MM.1S (cell line): Measurements from ENCODE around the gene SHC2.

Source experiments
- EZH2 ChIP-seq: fragments of 300-600 bp; sonication (generic); optimal IDR thresholded peaks from 2 replicates; pipeline ENCODE3; 2017; ENCODE audit warnings: low read depth, mild to moderate bottlenecking, antibody characterized with exemption, low read length, mixed read lengths
- EZH2phosphoT487 ChIP-seq: fragments of 300-600 bp; sonication (generic); IDR thresholded peaks from 2 replicates; pipeline ENCODE4 v1.6.1; 2018; ENCODE audit warnings: antibody characterized with exemption, low read length
- TF ChIP-seq, protein P1 (sequence below): fragments of 300-600 bp; sonication (generic); IDR thresholded peaks from 2 replicates; pipeline ENCODE4 v1.5.1; 2016; ENCODE audit warnings: antibody characterized with exemption, low read length, mixed read lengths

DNA sequence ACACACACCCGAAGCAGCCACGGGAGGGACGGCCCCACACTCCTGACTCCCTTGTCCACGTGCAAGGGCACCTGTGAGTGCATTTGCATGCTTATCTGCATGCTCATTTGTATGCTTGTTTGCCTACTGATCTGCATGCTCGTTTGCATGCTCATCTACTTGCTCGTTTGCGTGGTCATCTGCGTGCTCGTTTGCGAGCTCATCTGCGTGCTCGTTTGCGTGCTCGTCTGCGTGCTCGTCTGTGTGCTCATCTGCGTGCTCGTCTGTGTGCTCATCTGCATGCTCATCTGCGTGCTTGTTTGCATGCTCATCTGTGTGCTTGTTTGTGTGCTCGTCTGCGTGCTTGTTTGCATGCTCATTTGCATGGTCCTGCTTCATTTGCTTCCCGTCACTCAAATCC, 23.8 kb downstream of the SHC2 start:
- TF ChIP-seq, protein P1, sequence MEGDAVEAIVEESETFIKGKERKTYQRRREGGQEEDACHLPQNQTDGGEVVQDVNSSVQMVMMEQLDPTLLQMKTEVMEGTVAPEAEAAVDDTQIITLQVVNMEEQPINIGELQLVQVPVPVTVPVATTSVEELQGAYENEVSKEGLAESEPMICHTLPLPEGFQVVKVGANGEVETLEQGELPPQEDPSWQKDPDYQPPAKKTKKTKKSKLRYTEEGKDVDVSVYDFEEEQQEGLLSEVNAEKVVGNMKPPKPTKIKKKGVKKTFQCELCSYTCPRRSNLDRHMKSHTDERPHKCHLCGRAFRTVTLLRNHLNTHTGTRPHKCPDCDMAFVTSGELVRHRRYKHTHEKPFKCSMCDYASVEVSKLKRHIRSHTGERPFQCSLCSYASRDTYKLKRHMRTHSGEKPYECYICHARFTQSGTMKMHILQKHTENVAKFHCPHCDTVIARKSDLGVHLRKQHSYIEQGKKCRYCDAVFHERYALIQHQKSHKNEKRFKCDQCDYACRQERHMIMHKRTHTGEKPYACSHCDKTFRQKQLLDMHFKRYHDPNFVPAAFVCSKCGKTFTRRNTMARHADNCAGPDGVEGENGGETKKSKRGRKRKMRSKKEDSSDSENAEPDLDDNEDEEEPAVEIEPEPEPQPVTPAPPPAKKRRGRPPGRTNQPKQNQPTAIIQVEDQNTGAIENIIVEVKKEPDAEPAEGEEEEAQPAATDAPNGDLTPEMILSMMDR = no peak
- TF ChIP-seq EZH2 = no peak
- no peak for TF ChIP-seq EZH2phosphoT487
